ENCODE data around the gene RNPEPL1. TPM values are rescaled to one million over a fixed set of nuclear protein-coding genes. Genes with fewer than 3 reads are reported as not detected.

The RNPEPL1 gene
- total RNA-seq, 1 donor from 2014 or later: 40.5 TPM

DNA sequence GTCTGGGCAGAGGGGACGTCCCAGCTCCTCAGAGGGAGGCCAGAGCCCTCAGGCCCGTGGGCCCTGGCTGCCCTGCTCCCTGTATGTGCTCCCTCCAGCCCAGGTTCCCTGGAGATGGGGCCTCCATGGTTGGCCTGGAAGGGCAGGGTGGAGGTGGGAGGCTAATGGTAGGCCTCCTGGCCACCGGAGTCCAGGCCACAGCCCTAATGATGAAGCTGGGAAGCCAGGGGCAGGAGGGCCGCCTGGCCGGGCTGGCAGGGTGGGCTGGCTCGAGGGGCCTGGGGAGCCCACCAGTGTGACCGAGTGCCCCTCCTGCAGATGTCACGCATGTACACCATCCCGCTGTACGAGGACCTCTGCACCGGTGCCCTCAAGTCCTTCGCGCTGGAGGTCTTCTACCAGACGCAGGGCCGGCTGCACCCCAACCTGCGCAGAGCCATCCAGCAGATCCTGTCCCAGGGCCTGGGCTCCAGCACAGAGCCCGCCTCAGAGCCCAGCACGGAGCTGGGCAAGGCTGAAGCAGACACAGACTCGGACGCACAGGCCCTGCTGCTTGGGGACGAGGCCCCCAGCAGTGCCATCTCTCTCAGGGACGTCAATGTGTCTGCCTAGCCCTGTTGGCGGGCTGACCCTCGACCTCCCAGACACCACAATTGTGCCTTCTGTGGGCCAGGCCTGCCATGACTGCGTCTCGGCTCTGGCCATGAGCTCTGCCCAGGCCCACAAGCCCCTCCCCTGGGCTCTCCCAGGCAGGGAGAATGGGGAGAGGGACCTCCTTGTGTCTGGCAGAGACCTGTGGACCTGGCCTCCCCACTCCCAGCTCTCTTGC is 9.2 kb downstream of the RNPEPL1 start:
- TF ChIP-seq, protein P1, sequence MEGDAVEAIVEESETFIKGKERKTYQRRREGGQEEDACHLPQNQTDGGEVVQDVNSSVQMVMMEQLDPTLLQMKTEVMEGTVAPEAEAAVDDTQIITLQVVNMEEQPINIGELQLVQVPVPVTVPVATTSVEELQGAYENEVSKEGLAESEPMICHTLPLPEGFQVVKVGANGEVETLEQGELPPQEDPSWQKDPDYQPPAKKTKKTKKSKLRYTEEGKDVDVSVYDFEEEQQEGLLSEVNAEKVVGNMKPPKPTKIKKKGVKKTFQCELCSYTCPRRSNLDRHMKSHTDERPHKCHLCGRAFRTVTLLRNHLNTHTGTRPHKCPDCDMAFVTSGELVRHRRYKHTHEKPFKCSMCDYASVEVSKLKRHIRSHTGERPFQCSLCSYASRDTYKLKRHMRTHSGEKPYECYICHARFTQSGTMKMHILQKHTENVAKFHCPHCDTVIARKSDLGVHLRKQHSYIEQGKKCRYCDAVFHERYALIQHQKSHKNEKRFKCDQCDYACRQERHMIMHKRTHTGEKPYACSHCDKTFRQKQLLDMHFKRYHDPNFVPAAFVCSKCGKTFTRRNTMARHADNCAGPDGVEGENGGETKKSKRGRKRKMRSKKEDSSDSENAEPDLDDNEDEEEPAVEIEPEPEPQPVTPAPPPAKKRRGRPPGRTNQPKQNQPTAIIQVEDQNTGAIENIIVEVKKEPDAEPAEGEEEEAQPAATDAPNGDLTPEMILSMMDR (conservative IDR thresholded peaks at IDR 0.05): no peak
- Mint-ChIP-seq H3K27me3 (no peaks in the 10 kb centered on the region), H3K9me3 (no peaks in the 10 kb centered on the region), H3K4me1 (ENCODE audit: unreplicated experiment) (peaks cover 18% of the 10 kb centered on the region), H3K27ac (no peak overlapping the region), H3K4me3 (no peak overlapping the region), H3K36me3 (peaks cover 21% of the 10 kb centered on the region)
- no peak for DNase-seq (ENCODE audit: extremely low spot score, unreplicated experiment)

DNA sequence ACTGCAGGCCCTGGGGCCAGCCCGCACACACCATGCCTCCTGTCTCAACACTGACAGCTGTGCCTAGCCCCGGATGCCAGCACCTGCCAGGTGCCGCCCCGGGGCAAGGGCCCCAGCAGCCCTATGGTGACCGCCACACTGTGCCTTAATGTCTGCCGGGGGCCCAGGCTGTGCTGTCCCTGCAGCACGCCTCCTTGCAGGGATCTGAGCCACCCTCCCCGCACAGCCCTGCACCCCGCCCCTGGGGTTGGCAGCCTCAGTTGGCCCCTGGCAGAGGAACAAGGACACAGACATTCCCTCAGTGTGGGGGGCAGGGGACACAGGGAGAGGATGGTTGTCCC is 9.8 kb downstream of the RNPEPL1 start:
- Mint-ChIP-seq H3K27ac (no peak overlapping the region), H3K36me3 (peaks cover 22% of the 10 kb centered on the region), H3K27me3 (no peaks in the 10 kb centered on the region), H3K9me3 (no peaks in the 10 kb centered on the region), H3K4me3 (no peak overlapping the region), H3K4me1 (ENCODE audit: unreplicated experiment) (peaks cover 19% of the 10 kb centered on the region)
- DNase-seq (ENCODE audit: extremely low spot score, unreplicated experiment): no peak
- TF ChIP-seq, protein P1 (conservative IDR thresholded peaks at IDR 0.05): no peak

DNA sequence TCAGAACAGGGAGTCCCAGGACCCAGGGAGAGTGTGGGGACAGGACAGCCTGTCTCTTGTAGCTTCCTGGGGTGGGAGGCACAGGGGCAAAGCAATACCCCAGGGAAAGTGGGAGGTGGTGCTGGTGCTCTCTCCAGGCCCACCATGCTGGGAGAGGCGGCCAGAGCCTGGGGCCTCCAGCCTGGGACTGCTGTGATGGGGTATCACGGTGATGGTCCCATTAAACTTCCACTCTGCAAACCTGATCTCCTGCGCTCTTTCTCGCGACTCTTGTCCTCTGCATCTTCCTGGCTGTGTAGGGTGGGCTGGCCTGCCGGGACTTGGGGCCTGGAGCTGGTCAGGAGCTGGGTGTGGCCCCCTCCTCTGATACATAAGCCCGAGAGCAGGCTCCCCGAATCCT is 10.2 kb downstream of the RNPEPL1 start:
- Mint-ChIP-seq H3K27ac (no peak overlapping the region), H3K4me1 (ENCODE audit: unreplicated experiment) (peaks cover 19% of the 10 kb centered on the region), H3K4me3 (no peak overlapping the region), H3K27me3 (no peaks in the 10 kb centered on the region), H3K36me3 (peaks cover 22% of the 10 kb centered on the region), H3K9me3 (no peaks in the 10 kb centered on the region)
- TF ChIP-seq, protein P1 (conservative IDR thresholded peaks at IDR 0.05): no peak
- no peak for DNase-seq (ENCODE audit: extremely low spot score, unreplicated experiment)

DNA sequence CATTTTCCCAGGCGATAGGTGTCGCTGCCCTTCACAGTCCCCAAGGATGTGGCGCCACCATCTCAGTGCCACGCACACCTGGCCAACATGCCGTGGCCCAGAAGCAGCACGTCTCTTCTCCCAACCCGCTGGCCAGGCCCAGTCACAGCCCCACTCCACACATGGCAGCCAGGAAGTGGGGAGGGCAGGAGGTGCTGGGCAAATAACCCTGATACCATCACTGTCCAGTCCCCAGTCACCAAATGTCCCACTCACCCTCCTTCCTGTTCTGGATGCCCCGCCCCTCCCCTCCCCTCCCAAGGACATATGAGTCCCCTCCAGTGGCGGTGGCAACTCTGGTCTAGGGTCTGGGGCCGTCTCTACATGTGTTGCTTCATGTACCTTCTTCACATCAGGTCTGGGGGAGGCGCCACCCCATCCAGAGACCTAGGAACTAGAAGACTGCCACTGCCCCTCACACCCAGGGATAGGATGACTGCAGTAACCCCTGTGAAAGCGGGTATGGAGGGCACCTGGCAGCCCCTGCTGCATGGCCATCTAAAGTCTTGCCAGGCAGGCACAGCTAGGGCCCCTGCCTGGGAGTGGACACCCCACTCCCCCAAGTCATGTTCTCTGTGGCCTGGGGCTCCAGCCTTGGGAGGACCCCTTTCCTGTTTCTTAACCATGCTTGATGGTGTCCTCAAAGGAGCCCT is 10.9 kb downstream of the RNPEPL1 start:
- TF ChIP-seq, protein P1 (conservative IDR thresholded peaks at IDR 0.05): no peak
- Mint-ChIP-seq H3K27me3 (no peaks in the 10 kb centered on the region), H3K27ac (peak overlapping the region; percentile 63), H3K9me3 (no peaks in the 10 kb centered on the region), H3K4me3 (no peak overlapping the region), H3K36me3 (peaks cover 22% of the 10 kb centered on the region), H3K4me1 (ENCODE audit: unreplicated experiment) (peaks cover 19% of the 10 kb centered on the region)
- no peak for DNase-seq (ENCODE audit: extremely low spot score, unreplicated experiment)

DNA sequence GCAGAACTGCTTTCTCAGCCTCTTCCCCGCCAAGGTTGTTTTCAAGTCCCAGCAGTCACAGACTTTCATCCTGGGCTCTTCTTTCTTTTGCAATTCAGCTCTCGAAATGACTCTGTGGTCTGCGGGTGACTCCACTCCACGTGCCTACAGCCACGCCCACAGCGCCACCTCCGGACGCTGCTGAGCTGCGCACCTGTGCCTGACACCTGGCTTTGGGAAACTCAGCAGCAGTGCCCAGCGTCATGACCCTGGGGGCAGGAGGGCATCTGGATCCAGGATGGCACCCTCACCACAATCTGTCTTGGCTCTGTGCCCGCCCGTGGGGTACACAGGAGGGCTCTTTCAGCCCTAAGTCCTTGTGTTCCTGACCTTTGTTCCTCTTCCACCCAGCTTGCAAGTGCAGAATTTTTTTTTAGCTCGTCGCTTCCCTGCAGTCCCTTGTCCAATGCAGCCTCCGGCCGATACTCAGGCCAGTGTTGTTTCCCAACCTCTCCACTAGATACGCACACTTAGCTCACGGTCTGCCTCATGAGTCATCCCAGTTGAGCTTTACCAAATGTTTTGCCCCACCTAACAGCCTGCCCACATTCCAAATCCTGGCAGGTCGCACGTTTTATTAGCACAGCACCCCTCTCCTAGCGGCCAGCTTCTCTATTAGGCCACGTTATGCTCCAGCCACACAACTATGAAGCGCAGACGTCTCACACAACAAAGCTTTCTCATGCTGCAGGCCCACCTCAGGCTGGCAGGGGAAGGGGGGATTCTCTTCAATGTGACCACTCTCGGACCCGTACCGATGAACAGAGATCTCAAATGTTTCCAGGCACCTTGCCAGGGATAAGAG is 11.7 kb downstream of the RNPEPL1 start:
- peaks cover 23% of the 10 kb centered on the region for H3K4me1 Mint-ChIP-seq (ENCODE audit: unreplicated experiment)
- no peak for DNase-seq (ENCODE audit: extremely low spot score, unreplicated experiment)
- H3K4me3 Mint-ChIP-seq: peak overlapping the region; percentile 20
- no peaks in the 10 kb centered on the region for H3K9me3 Mint-ChIP-seq
- H3K27ac Mint-ChIP-seq: peak overlapping the region; percentile 63
- peaks cover 22% of the 10 kb centered on the region for H3K36me3 Mint-ChIP-seq
- TF ChIP-seq, protein P1 (conservative IDR thresholded peaks at IDR 0.05): no peak
- no peaks in the 10 kb centered on the region for H3K27me3 Mint-ChIP-seq
